Measurements from ENCODE around the gene TTC31.

DNA sequence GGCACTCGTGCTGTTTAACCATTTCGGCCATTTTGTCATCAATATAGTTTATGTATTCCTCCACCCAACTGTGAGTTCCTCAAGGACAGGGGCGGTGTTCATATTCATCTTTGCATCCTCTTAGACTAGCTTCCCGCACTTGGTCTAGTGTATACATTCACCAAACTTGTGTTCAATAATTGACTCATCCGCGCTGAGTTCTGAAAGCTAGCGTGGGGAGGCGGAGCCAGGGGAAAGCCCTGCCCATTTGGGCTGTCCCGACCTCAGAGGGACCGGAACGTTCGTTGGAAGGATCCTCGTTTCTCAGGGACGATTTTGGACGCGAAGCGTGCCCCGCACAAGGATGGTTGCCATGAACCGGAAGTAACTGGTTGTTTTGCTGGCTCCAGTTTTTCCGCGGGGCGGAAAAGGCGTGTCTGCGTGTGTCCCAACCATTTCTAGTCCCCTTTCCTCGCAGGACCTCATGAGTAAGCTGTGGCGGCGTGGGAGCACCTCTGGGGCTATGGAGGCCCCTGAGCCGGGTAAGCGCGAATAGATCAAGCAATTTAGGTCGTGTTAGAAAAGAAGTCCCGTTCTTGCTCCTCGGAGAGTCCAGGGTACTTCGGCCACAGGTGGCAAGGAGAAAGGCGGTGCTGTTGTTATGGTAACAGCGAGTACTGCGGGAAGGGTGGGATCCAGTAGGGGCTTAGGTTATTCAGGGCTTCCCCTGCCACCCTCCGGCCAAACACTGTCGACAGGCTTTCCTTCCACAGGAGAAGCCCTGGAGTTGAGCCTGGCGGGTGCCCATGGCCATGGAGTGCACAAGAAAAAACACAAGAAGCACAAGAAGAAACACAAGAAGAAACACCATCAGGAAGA, 28.0 kb upstream of the TTC31 start, which contains the start of gene INO80B:
- TF ChIP-seq EZH2phosphoT487 (IDR thresholded peaks at IDR 0.05; ENCODE audit: insufficient read depth, low read depth) (no peak), EZH2 (IDR thresholded peaks at IDR 0.05; ENCODE audit: insufficient read depth, poor library complexity, severe bottlenecking) (no peak)

Measured in GM23248 (cell line).